HG03097 (cell line): ENCODE results near the gene HS3ST3B1.

Source experiments
- ATAC-seq: cut with Tn5 transposase; IDR thresholded peaks from one replicate; pipeline ENCODE4 v1.9.1; 2021; ENCODE audit not compliant: unreplicated experiment, low FRiP score

The HS3ST3B1 gene

GRCh38 chr17:14300575-14301278 is at the start of gene HS3ST3B1:
TSS of gene HS3ST3B1 (plus strand) at chr17:14301081. CDS start at chr17:14301519, 438 bp downstream.
- peak; percentile 82 for ATAC-seq

GRCh38 chr17:14261406-14261805 is 39.5 kb upstream of the HS3ST3B1 start:
- no peak for ATAC-seq

DNA sequence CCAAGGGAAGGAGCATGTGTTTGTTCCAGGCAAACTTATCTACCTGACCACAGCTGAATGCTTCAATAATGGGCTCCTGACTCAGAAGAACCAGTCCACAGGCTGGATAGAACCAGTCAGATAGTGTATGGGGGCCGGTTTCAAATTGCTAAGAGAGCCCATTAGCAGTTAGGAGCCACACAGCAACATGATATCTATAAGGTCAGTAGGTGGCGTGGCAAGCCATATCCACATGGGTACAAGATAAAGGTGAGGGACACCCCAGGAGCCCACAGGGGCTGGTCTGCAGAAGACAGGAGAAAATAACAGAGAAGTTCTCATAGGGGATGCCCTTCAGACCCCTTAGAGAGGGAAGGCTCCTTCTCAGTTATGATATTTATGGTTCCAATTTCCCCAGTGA is 32.6 kb upstream of the HS3ST3B1 start:
- no peak for ATAC-seq

DNA sequence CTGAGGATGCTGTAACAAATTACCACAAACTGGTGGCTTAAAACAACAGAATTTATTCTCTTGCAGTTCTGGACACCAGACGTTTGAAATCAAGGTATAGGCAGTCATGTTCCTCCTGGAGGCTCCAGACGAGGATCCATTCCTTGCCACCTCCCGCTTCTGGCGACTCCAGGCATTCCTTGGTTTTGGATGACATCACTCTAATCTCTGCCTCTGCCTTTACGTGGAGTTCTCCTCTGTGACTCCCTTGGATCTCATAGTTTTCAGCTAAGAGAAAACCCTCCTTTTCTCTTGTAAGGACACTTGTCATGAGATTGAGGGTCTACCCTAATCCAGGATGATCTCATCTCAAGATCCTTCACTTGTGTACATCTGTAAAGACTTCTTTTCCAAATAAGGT is 31.4 kb upstream of the HS3ST3B1 start:
- no peak for ATAC-seq

DNA sequence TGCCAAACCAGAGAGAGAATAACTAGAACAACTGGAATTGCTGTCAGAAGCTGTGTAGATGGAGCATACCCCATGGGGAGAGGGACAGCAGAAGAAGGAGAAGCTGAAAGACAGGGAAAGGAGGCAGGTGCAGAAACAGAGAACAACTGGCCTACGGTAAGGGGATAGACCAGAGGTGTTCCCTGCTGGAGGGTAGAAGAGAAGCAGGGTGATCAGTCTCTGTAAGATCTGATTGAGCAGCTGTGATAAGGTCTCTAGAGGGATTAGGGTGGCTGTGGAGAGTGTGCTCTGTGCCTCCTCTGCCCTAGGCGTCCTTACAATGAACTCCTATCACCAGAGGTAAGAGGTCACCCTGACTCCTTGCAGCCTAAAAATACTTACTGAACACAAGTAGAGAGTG is 30.4 kb upstream of the HS3ST3B1 start:
- ATAC-seq = no peak

GRCh38 chr17:14276535-14277250 is 24.2 kb upstream of the HS3ST3B1 start:
- ATAC-seq = no peak

DNA sequence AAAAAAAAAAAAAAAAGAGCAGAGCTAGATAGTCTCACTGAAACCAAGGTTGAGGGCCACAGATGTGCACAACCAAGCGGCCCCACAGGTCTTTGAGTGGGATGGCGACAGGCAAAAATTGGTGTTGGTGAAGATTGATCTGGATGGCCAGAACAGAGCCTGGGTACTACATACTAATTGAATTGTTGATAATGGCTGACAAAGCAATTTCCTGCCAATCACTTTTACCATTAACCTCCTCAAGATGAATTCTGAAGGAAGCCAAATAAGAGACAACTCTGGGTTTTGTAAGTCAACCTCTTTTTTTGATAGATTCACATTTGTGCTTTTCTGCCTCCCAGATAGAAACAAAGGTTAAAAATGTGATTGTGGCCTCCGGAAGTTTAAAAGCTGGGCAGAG is 19.4 kb upstream of the HS3ST3B1 start:
- ATAC-seq = no peak

GRCh38 chr17:14282726-14283125 is 18.2 kb upstream of the HS3ST3B1 start:
- ATAC-seq = no peak

- ATAC-seq = no peak
Observed at GRCh38 chr17:14289162-14289561, 11.7 kb upstream of the HS3ST3B1 start.

- no peak for ATAC-seq
Observed at GRCh38 chr17:14294876-14295275, 6.0 kb upstream of the HS3ST3B1 start.

GRCh38 chr17:14295676-14296075 is 5.2 kb upstream of the HS3ST3B1 start:
- no peak for ATAC-seq

DNA sequence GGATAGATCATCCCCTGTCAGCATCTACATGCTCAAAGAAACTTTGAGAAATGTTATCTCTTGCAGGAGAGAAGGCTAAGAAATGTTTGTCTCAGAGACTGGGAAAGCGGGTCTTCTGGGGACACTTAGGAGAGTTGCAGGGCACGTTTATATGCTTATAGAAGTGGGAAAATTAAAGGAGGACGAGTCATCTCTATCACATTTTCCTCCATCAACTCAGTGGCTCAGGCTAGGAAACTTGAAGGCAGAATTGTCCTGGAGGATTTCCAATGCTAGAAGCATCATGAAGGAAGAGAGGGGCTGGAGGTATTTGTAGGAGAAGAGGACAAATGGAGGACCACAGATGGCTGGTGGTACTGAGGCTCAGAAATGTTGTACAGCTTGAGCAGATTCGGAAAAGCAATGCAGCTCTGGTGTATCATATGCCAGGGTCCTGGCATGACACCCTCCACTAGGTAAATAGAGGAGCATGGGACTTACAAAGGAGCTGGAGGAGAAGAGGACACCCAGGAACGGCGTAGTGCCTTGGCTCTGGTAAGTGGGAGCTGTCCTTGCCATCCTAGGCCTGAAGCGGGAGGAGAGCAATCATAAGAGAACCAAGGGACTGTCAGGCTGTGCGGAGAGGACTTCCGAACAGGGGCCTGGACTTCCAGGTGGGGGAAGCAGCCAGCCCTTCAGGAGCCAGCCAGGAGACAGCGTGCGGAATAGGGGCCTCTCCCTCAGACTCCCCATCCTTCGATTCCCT is 4.5 kb upstream of the HS3ST3B1 start:
- no peak for ATAC-seq

- ATAC-seq = no peak
Observed at GRCh38 chr17:14297161-14297851, 3.6 kb upstream of the HS3ST3B1 start.

GRCh38 chr17:14298221-14298946 is 2.5 kb upstream of the HS3ST3B1 start:
- ATAC-seq = no peak

- ATAC-seq = no peak
Observed at GRCh38 chr17:14298947-14299279, 2.0 kb upstream of the HS3ST3B1 start.

DNA sequence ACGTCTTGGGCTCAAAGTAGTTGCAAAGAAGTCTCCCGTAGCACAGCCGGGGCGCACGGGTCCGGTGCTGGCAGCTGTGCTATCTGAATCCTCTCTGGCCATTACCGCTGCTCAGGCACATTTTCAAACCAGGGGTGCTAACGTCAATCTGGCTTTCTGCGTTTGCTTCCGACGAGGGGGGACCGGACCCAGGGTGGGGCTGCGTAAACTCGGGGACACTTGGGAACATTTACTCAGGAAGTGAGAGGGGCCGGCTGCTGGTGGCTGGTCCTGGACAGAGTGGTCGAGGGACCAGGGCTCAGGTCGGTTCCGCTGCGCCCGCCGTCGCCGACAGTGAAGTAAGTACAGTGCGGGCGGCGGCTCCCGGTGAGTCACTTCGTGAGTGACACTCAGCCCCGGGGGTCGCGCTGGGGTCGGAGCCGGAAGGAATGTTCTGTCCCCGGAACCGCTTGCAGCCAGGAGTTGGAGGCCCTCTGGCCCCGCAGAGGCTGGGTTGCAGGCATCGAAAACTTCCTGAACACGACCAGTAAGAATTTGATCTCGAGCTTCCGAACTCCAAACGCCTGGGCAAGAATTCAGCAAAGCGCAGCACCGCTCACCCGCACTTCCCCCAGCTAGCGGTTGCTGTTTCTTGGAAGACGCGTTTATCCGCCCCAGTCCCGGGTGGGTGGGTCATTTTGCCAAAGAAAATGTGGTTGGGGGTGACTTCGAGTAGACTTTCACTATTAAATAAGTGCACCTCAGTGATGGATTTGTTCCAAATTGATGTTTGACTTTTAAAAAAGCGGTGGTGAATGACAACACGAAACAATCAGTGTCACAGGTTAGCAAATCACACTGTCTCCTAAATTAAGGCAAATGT is 1.4 kb upstream of the HS3ST3B1 start:
- ATAC-seq = no peak

DNA sequence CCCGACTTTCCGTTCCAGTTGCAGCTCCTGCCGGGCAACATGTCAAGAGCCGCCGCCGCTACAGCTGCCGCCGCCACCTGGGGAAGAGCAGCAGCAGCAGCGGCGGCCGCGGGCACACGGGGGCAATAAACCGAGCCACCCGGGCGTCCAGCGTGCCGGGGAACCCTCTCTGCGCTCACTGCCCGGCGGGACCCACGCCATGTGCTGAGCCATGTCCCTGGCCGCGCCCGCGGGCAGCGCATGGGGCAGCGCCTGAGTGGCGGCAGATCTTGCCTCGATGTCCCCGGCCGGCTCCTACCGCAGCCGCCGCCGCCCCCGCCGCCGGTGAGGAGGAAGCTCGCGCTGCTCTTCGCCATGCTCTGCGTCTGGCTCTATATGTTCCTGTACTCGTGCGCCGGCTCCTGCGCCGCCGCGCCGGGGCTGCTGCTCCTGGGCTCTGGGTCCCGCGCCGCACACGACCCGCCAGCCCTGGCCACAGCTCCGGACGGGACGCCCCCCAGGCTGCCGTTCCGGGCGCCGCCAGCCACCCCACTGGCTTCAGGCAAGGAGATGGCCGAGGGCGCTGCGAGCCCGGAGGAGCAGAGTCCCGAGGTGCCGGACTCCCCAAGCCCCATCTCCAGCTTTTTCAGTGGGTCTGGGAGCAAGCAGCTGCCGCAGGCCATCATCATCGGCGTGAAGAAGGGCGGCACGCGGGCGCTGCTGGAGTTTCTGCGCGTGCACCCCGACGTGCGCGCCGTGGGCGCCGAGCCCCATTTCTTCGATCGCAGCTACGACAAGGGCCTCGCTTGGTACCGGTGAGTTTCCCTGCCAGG is 604 bp downstream of the HS3ST3B1 start:
- no peak for ATAC-seq

DNA sequence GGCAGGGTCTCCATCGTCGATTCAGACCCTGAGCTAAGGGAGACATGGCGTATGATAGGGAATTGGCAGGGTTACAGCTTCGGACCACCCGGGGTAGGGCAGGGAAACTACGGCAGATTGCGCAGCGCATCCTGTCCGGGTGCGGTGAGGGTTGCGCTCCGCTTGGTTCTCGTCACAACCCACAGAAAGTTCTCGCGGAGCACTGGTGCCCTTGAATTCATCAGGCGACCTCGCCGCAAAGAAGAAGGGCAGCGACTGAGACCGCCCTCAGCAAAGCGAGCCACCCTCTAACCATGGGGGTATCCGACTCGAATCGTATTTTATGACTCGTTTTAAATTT is 1.2 kb downstream of the HS3ST3B1 start:
- peak; percentile 20 for ATAC-seq
